ENCODE results near the gene PCCB. TPM values are rescaled to one million over a fixed set of nuclear protein-coding genes. Genes with fewer than 3 reads are reported as not detected.

Gene PCCB
- total and polyA plus RNA-seq, 4 donors, result 55.8 to 79.1 (median 61.5) TPM

GRCh38 chr3:136237961-136238649 is 12.0 kb upstream of the PCCB start:
- no peak for DNase-seq (ENCODE audit: low read depth in 4 of 6, low spot score in 6 of 6)
- Histone ChIP-seq H3K9me3 (ENCODE audit: control insufficient read depth, insufficient read depth, low read length) (no peaks in the 10 kb centered on the region), H3K36me3 (ENCODE audit: control insufficient read depth, insufficient read depth, low read length) (no peaks in the 10 kb centered on the region), H3K27ac (ENCODE audit: low read depth, low read length) (no peak overlapping the region), H3K4me1 (ENCODE audit: control insufficient read depth, insufficient read depth, low read length) (no peaks in the 10 kb centered on the region), H3K27me3 (ENCODE audit: control insufficient read depth, insufficient read depth, low read length) (no peaks in the 10 kb centered on the region), H3K4me3 (ENCODE audit: low read depth, low read length) (no peak overlapping the region)
- WGBS (ENCODE audit: insufficient coverage), result 100% methylated on average over 1 of the region's 4 CpGs

GRCh38 chr3:136239094-136239493 is 11.0 kb upstream of the PCCB start:
- Histone ChIP-seq H3K4me1 (ENCODE audit: control insufficient read depth, insufficient read depth, low read length) (no peaks in the 10 kb centered on the region), H3K27ac (ENCODE audit: low read depth, low read length) (no peak overlapping the region), H3K4me3 (ENCODE audit: low read depth, low read length) (no peak overlapping the region), H3K9me3 (ENCODE audit: control insufficient read depth, insufficient read depth, low read length) (no peaks in the 10 kb centered on the region), H3K27me3 (ENCODE audit: control insufficient read depth, insufficient read depth, low read length) (no peaks in the 10 kb centered on the region), H3K36me3 (ENCODE audit: control insufficient read depth, insufficient read depth, low read length) (no peaks in the 10 kb centered on the region)
- DNase-seq (ENCODE audit: low read depth in 4 of 6, low spot score in 6 of 6), result no peak
- WGBS (ENCODE audit: insufficient coverage), result no CpG with 5 or more reads among the region's 1 CpG

- whole genome bisulfite sequencing (ENCODE audit: insufficient coverage), result 83% methylated on average over 3 of the region's 3 CpGs
These were observed 4.4 kb upstream of the PCCB start for GRCh38 chr3:136245691-136246090.

GRCh38 chr3:136247436-136247835 is 2.7 kb upstream of the PCCB start:
- WGBS (ENCODE audit: insufficient coverage), result no CpG with 5 or more reads among the region's 1 CpG
- Histone ChIP-seq H3K4me3 (ENCODE audit: low read depth, low read length) (no peak overlapping the region), H3K27ac (ENCODE audit: low read depth, low read length) (no peak overlapping the region), H3K9me3 (ENCODE audit: control insufficient read depth, insufficient read depth, low read length) (no peaks in the 10 kb centered on the region), H3K27me3 (ENCODE audit: control insufficient read depth, insufficient read depth, low read length) (no peaks in the 10 kb centered on the region), H3K36me3 (ENCODE audit: control insufficient read depth, insufficient read depth, low read length) (no peaks in the 10 kb centered on the region), H3K4me1 (ENCODE audit: control insufficient read depth, insufficient read depth, low read length) (peaks cover 12% of the 10 kb centered on the region)
- DNase-seq (ENCODE audit: low read depth in 4 of 6, low spot score in 6 of 6), result no peak

More at GRCh38 chr3:136245691-136246090, 4.4 kb upstream of the PCCB start:
- no peaks in the 10 kb centered on the region for H3K27me3 ChIP-seq (ENCODE audit: control insufficient read depth, insufficient read depth, low read length)
- H3K4me1 ChIP-seq (ENCODE audit: control insufficient read depth, insufficient read depth, low read length), result peaks cover 7% of the 10 kb centered on the region
- no peak overlapping the region for H3K27ac ChIP-seq (ENCODE audit: low read depth, low read length)
- no peaks in the 10 kb centered on the region for H3K36me3 ChIP-seq (ENCODE audit: control insufficient read depth, insufficient read depth, low read length)
- no peak for DNase-seq (ENCODE audit: low read depth in 4 of 6, low spot score in 6 of 6)
- H3K9me3 ChIP-seq (ENCODE audit: control insufficient read depth, insufficient read depth, low read length), result no peaks in the 10 kb centered on the region
- no peak overlapping the region for H3K4me3 ChIP-seq (ENCODE audit: low read depth, low read length)

GRCh38 chr3:136247855-136248590 is 2.1 kb upstream of the PCCB start:
- DNase-seq (ENCODE audit: low read depth in 4 of 6, low spot score in 6 of 6), result peak in 1 of 6 donors; percentile 43
- no peaks in the 10 kb centered on the region for H3K9me3 ChIP-seq (ENCODE audit: control insufficient read depth, insufficient read depth, low read length)
- 63% methylated on average over 3 of the region's 4 CpGs for WGBS (ENCODE audit: insufficient coverage)
- no peak overlapping the region for H3K27ac ChIP-seq (ENCODE audit: low read depth, low read length)
- H3K4me1 ChIP-seq (ENCODE audit: control insufficient read depth, insufficient read depth, low read length), result peaks cover 12% of the 10 kb centered on the region
- no peaks in the 10 kb centered on the region for H3K36me3 ChIP-seq (ENCODE audit: control insufficient read depth, insufficient read depth, low read length)
- no peaks in the 10 kb centered on the region for H3K27me3 ChIP-seq (ENCODE audit: control insufficient read depth, insufficient read depth, low read length)
- no peak overlapping the region for H3K4me3 ChIP-seq (ENCODE audit: low read depth, low read length)

- DNase-seq (ENCODE audit: low read depth in 4 of 6, low spot score in 6 of 6), result no peak
- no peaks in the 10 kb centered on the region for H3K9me3 ChIP-seq (ENCODE audit: control insufficient read depth, insufficient read depth, low read length)
- 100% methylated on average over 2 of the region's 3 CpGs for WGBS (ENCODE audit: insufficient coverage)
- H3K27ac ChIP-seq (ENCODE audit: low read depth, low read length), result no peak overlapping the region
- H3K4me1 ChIP-seq (ENCODE audit: control insufficient read depth, insufficient read depth, low read length), result peaks cover 12% of the 10 kb centered on the region
- H3K36me3 ChIP-seq (ENCODE audit: control insufficient read depth, insufficient read depth, low read length), result no peaks in the 10 kb centered on the region
- no peak overlapping the region for H3K4me3 ChIP-seq (ENCODE audit: low read depth, low read length)
- H3K27me3 ChIP-seq (ENCODE audit: control insufficient read depth, insufficient read depth, low read length), result no peaks in the 10 kb centered on the region
These were observed 1.0 kb upstream of the PCCB start for GRCh38 chr3:136249091-136249490.

GRCh38 chr3:136249593-136249992 is 547 bp upstream of the PCCB start:
- H3K27ac ChIP-seq (ENCODE audit: low read depth, low read length), result peak overlapping the region; percentile 95
- H3K27me3 ChIP-seq (ENCODE audit: control insufficient read depth, insufficient read depth, low read length), result no peaks in the 10 kb centered on the region
- peaks cover 12% of the 10 kb centered on the region for H3K4me1 ChIP-seq (ENCODE audit: control insufficient read depth, insufficient read depth, low read length)
- peak overlapping the region; percentile 81 for H3K4me3 ChIP-seq (ENCODE audit: low read depth, low read length)
- no CpG with 5 or more reads among the region's 6 CpGs for WGBS (ENCODE audit: insufficient coverage)
- no peak for DNase-seq (ENCODE audit: low read depth in 4 of 6, low spot score in 6 of 6)
- H3K36me3 ChIP-seq (ENCODE audit: control insufficient read depth, insufficient read depth, low read length), result no peaks in the 10 kb centered on the region
- H3K9me3 ChIP-seq (ENCODE audit: control insufficient read depth, insufficient read depth, low read length), result no peaks in the 10 kb centered on the region

- Histone ChIP-seq H3K4me1 (ENCODE audit: control insufficient read depth, insufficient read depth, low read length) (peaks cover 12% of the 10 kb centered on the region), H3K27ac (ENCODE audit: low read depth, low read length) (peak overlapping the region; percentile 95), H3K27me3 (ENCODE audit: control insufficient read depth, insufficient read depth, low read length) (no peaks in the 10 kb centered on the region), H3K9me3 (ENCODE audit: control insufficient read depth, insufficient read depth, low read length) (no peaks in the 10 kb centered on the region), H3K36me3 (ENCODE audit: control insufficient read depth, insufficient read depth, low read length) (peaks cover 3% of the 10 kb centered on the region), H3K4me3 (ENCODE audit: low read depth, low read length) (peak overlapping the region; percentile 81)
- WGBS (ENCODE audit: insufficient coverage), result 14% methylated on average over 16 of the region's 18 CpGs
- peak in 5 of 6 donors; percentile 36 to 79 (median 56) for DNase-seq (ENCODE audit: low read depth in 4 of 6, low spot score in 6 of 6)
These were observed 842 bp downstream of the PCCB start for GRCh38 chr3:136250903-136251460.

- Histone ChIP-seq H3K27me3 (ENCODE audit: control insufficient read depth, insufficient read depth, low read length) (no peaks in the 10 kb centered on the region), H3K4me3 (ENCODE audit: low read depth, low read length) (peak overlapping the region; percentile 81), H3K27ac (ENCODE audit: low read depth, low read length) (no peak overlapping the region), H3K36me3 (ENCODE audit: control insufficient read depth, insufficient read depth, low read length) (peaks cover 3% of the 10 kb centered on the region), H3K4me1 (ENCODE audit: control insufficient read depth, insufficient read depth, low read length) (peaks cover 12% of the 10 kb centered on the region), H3K9me3 (ENCODE audit: control insufficient read depth, insufficient read depth, low read length) (no peaks in the 10 kb centered on the region)
- 100% methylated on average over 2 of the region's 3 CpGs for WGBS (ENCODE audit: insufficient coverage)
- no peak for DNase-seq (ENCODE audit: low read depth in 4 of 6, low spot score in 6 of 6)
These were observed 1.4 kb downstream of the PCCB start for GRCh38 chr3:136251511-136251910.

Data from spinal cord (tissue), 10 donors.